Activated CD4-positive, alpha-beta memory T cell treated with anti-CD3 and anti-CD28 coated beads, Interleukin-2, amount 10 ng/mL, durations not matched to agents 7 days and 5 days (primary cell): ENCODE measurements around the gene RFK. TPM values are rescaled to one million over a fixed set of nuclear protein-coding genes. Genes with fewer than 3 reads are reported as not detected.

Experiments
- CTCF ChIA-PET: fragments of 350-600 bp; sonication (Branson Sonifier 250); formaldehyde crosslinking; loops from one replicate; lab custom pipeline; 2021; ENCODE audit warnings: antibody characterized with exemption, inconsistent platforms; lab: Charles Lee
- POLR2A ChIA-PET: fragments of 350-600 bp; sonication (Branson Sonifier 250); formaldehyde crosslinking; loops from one replicate; lab custom pipeline; 2021; ENCODE audit warnings: antibody characterized with exemption; lab: Charles Lee
- DNase-seq: peaks from one replicate; pipeline ENCODE4 v3.0.0-alpha.2; 2020
- H3K27ac Mint-ChIP-seq: one replicate; pipeline ENCODE4 v1.8.0; 2021; ENCODE audit warnings: mild to moderate bottlenecking, mixed read lengths
- H3K27me3 Mint-ChIP-seq: one replicate; pipeline ENCODE4 v1.8.0; 2021; ENCODE audit warnings: mixed read lengths
- H3K36me3 Mint-ChIP-seq: one replicate; pipeline ENCODE4 v1.8.0; 2021; ENCODE audit warnings: low read depth, mixed read lengths
- H3K4me1 Mint-ChIP-seq: one replicate; pipeline ENCODE4 v1.8.0; 2021; ENCODE audit warnings: mixed read lengths
- H3K4me3 Mint-ChIP-seq: one replicate; pipeline ENCODE4 v1.8.0; 2021; ENCODE audit warnings: mild to moderate bottlenecking, mixed read lengths
- H3K9me3 Mint-ChIP-seq: one replicate; pipeline ENCODE4 v1.8.0; 2021; ENCODE audit warnings: mixed read lengths
- total RNA-seq, 2 experiments: library from RNA; stranded (reverse); gene quantifications; one replicate each; pipeline ENCODE4 v1.2.3, GENCODE V29; 2021

The RFK gene
- total RNA-seq, 2 experiments from 2014 or later: 18.4 to 18.7 TPM

- ChIA-PET POLR2A (no interaction called here), CTCF (no interaction called here)
- no peaks in the 10 kb centered on the region for H3K4me1 Mint-ChIP-seq
- no peak overlapping the region for H3K27ac Mint-ChIP-seq
- H3K27me3 Mint-ChIP-seq: peaks cover 10% of the 10 kb centered on the region
- no peak overlapping the region for H3K4me3 Mint-ChIP-seq
- no peaks in the 10 kb centered on the region for H3K9me3 Mint-ChIP-seq
- no peaks in the 10 kb centered on the region for H3K36me3 Mint-ChIP-seq
- no peak for DNase-seq
Observed at GRCh38 chr9:76359365-76359764, 34.9 kb downstream of the RFK start.

- Mint-ChIP-seq H3K27me3 (peaks cover 12% of the 10 kb centered on the region), H3K4me1 (no peaks in the 10 kb centered on the region), H3K27ac (no peak overlapping the region), H3K36me3 (no peaks in the 10 kb centered on the region), H3K9me3 (no peaks in the 10 kb centered on the region), H3K4me3 (no peak overlapping the region)
- ChIA-PET POLR2A (no interaction called here), CTCF (no interaction called here)
- no peak for DNase-seq
Observed at GRCh38 chr9:76358628-76359280, 35.5 kb downstream of the RFK start.

GRCh38 chr9:76357555-76357954 is 36.7 kb downstream of the RFK start:
- POLR2A ChIA-PET: no interaction called here
- H3K9me3 Mint-ChIP-seq: no peaks in the 10 kb centered on the region
- no peak overlapping the region for H3K4me3 Mint-ChIP-seq
- no peaks in the 10 kb centered on the region for H3K4me1 Mint-ChIP-seq
- DNase-seq: no peak
- CTCF ChIA-PET: no interaction called here
- H3K27me3 Mint-ChIP-seq: peaks cover 9% of the 10 kb centered on the region
- H3K27ac Mint-ChIP-seq: no peak overlapping the region
- no peaks in the 10 kb centered on the region for H3K36me3 Mint-ChIP-seq

- H3K4me1 Mint-ChIP-seq: no peaks in the 10 kb centered on the region
- H3K9me3 Mint-ChIP-seq: no peaks in the 10 kb centered on the region
- POLR2A ChIA-PET: no interaction called here
- no peak for DNase-seq
- H3K27me3 Mint-ChIP-seq: peaks cover 6% of the 10 kb centered on the region
- H3K4me3 Mint-ChIP-seq: no peak overlapping the region
- H3K27ac Mint-ChIP-seq: no peak overlapping the region
- CTCF ChIA-PET: no interaction called here
- H3K36me3 Mint-ChIP-seq: no peaks in the 10 kb centered on the region
Observed at GRCh38 chr9:76355886-76356285, 38.3 kb downstream of the RFK start.

GRCh38 chr9:76354221-76354620 is 40.0 kb downstream of the RFK start:
- Mint-ChIP-seq H3K36me3 (no peaks in the 10 kb centered on the region), H3K27me3 (peaks cover 4% of the 10 kb centered on the region), H3K27ac (no peak overlapping the region), H3K4me3 (no peak overlapping the region), H3K9me3 (no peaks in the 10 kb centered on the region), H3K4me1 (no peaks in the 10 kb centered on the region)
- POLR2A ChIA-PET: no interaction called here
- CTCF ChIA-PET: no interaction called here
- DNase-seq: no peak

GRCh38 chr9:76353280-76353679 is 40.9 kb downstream of the RFK start:
- no peak overlapping the region for H3K27ac Mint-ChIP-seq
- H3K4me1 Mint-ChIP-seq: no peaks in the 10 kb centered on the region
- ChIA-PET CTCF (no interaction called here), POLR2A (no interaction called here)
- no peaks in the 10 kb centered on the region for H3K9me3 Mint-ChIP-seq
- no peak overlapping the region for H3K4me3 Mint-ChIP-seq
- no peak for DNase-seq
- H3K27me3 Mint-ChIP-seq: peaks cover 4% of the 10 kb centered on the region
- no peaks in the 10 kb centered on the region for H3K36me3 Mint-ChIP-seq

GRCh38 chr9:76352026-76352620 is 42.1 kb downstream of the RFK start:
- Mint-ChIP-seq H3K36me3 (no peaks in the 10 kb centered on the region), H3K4me3 (no peak overlapping the region), H3K27me3 (peaks cover 4% of the 10 kb centered on the region), H3K9me3 (no peaks in the 10 kb centered on the region), H3K4me1 (no peaks in the 10 kb centered on the region), H3K27ac (no peak overlapping the region)
- DNase-seq: no peak
- POLR2A ChIA-PET: no interaction called here
- CTCF ChIA-PET: no interaction called here

GRCh38 chr9:76351006-76351405 is 43.2 kb downstream of the RFK start:
- no peak for DNase-seq
- H3K36me3 Mint-ChIP-seq: no peaks in the 10 kb centered on the region
- H3K27ac Mint-ChIP-seq: no peak overlapping the region
- H3K4me3 Mint-ChIP-seq: no peak overlapping the region
- ChIA-PET POLR2A (no interaction called here), CTCF (no interaction called here)
- H3K9me3 Mint-ChIP-seq: no peaks in the 10 kb centered on the region
- peaks cover 4% of the 10 kb centered on the region for H3K27me3 Mint-ChIP-seq
- H3K4me1 Mint-ChIP-seq: no peaks in the 10 kb centered on the region

GRCh38 chr9:76349865-76350264 is 44.4 kb downstream of the RFK start:
- POLR2A ChIA-PET: no interaction called here
- CTCF ChIA-PET: no interaction called here
- H3K36me3 Mint-ChIP-seq: no peaks in the 10 kb centered on the region
- H3K27me3 Mint-ChIP-seq: peaks cover 4% of the 10 kb centered on the region
- H3K9me3 Mint-ChIP-seq: no peaks in the 10 kb centered on the region
- H3K4me1 Mint-ChIP-seq: no peaks in the 10 kb centered on the region
- DNase-seq: no peak
- H3K27ac Mint-ChIP-seq: no peak overlapping the region
- H3K4me3 Mint-ChIP-seq: no peak overlapping the region

- H3K4me1 Mint-ChIP-seq: no peaks in the 10 kb centered on the region
Observed at GRCh38 chr9:76342858-76343257, 51.4 kb downstream of the RFK start.

GRCh38 chr9:76342201-76342600 is 52.0 kb downstream of the RFK start:
- no peak for DNase-seq

More at GRCh38 chr9:76342858-76343257, 51.4 kb downstream of the RFK start:
- ChIA-PET POLR2A (no interaction called here), CTCF (no interaction called here)
- Mint-ChIP-seq H3K36me3 (no peaks in the 10 kb centered on the region), H3K27ac (no peak overlapping the region), H3K4me3 (no peak overlapping the region), H3K27me3 (peaks cover 6% of the 10 kb centered on the region), H3K9me3 (no peaks in the 10 kb centered on the region)
- DNase-seq: no peak

GRCh38 chr9:76341616-76342015 is 52.6 kb downstream of the RFK start:
- Mint-ChIP-seq H3K36me3 (no peaks in the 10 kb centered on the region), H3K27me3 (peaks cover 6% of the 10 kb centered on the region), H3K4me1 (no peaks in the 10 kb centered on the region), H3K27ac (no peak overlapping the region), H3K9me3 (no peaks in the 10 kb centered on the region), H3K4me3 (no peak overlapping the region)
- ChIA-PET POLR2A (no interaction called here), CTCF (no interaction called here)
- DNase-seq: no peak

More at GRCh38 chr9:76342201-76342600, 52.0 kb downstream of the RFK start:
- Mint-ChIP-seq H3K36me3 (no peaks in the 10 kb centered on the region), H3K27me3 (peaks cover 6% of the 10 kb centered on the region), H3K4me1 (no peaks in the 10 kb centered on the region), H3K27ac (no peak overlapping the region), H3K4me3 (no peak overlapping the region), H3K9me3 (no peaks in the 10 kb centered on the region)
- ChIA-PET POLR2A (no interaction called here), CTCF (no interaction called here)

- Mint-ChIP-seq H3K4me3 (no peak overlapping the region), H3K36me3 (no peaks in the 10 kb centered on the region), H3K4me1 (no peaks in the 10 kb centered on the region), H3K9me3 (no peaks in the 10 kb centered on the region), H3K27ac (no peak overlapping the region), H3K27me3 (peaks cover 8% of the 10 kb centered on the region)
- ChIA-PET POLR2A (no interaction called here), CTCF (no interaction called here)
- DNase-seq: no peak
Observed at GRCh38 chr9:76338418-76338817, 55.8 kb downstream of the RFK start.

GRCh38 chr9:76336027-76336426 is 58.2 kb downstream of the RFK start:
- Mint-ChIP-seq H3K4me3 (no peak overlapping the region), H3K4me1 (no peaks in the 10 kb centered on the region), H3K36me3 (no peaks in the 10 kb centered on the region), H3K27ac (no peak overlapping the region), H3K9me3 (no peaks in the 10 kb centered on the region), H3K27me3 (peaks cover 7% of the 10 kb centered on the region)
- DNase-seq: no peak
- POLR2A ChIA-PET: no interaction called here
- CTCF ChIA-PET: no interaction called here
